Glomerular visceral epithelial cell (primary cell): ENCODE results near the gene IFNGR1.
A peak's percentile ranks its signal among the peaks of the same experiment; 100 is the strongest.

Source experiments
- DNase-seq: peaks from one replicate; pipeline ENCODE4 v3.0.0-alpha.2; 2016; ENCODE audit errors: extremely low spot score

IFNGR1 gene

GRCh38 chr6:137176729-137177128 lies 42.5 kb downstream of the IFNGR1 start:
- DNase-seq: no peak

- no peak for DNase-seq
These were observed 43.3 kb downstream of the IFNGR1 start for GRCh38 chr6:137175868-137176245.

GRCh38 chr6:137175157-137175867 lies 43.9 kb downstream of the IFNGR1 start:
- DNase-seq: no peak

GRCh38 chr6:137173501-137173900 lies 45.7 kb downstream of the IFNGR1 start, which contains the start of gene IL22RA2:
IL22RA2 (minus strand) TSS chr6:137173644; CDS start chr6:137161749, 11,895 bp downstream.
- no peak for DNase-seq

- DNase-seq: no peak
These were observed 46.3 kb downstream of the IFNGR1 start for GRCh38 chr6:137172734-137173431.

- DNase-seq: peak; percentile 11
These were observed 47.1 kb downstream of the IFNGR1 start for GRCh38 chr6:137171824-137172733.

- no peak for DNase-seq
These were observed 48.2 kb downstream of the IFNGR1 start for GRCh38 chr6:137171053-137171374.

GRCh38 chr6:137170266-137171052 lies 48.7 kb downstream of the IFNGR1 start:
- DNase-seq: no peak

GRCh38 chr6:137167702-137168377 lies 51.3 kb downstream of the IFNGR1 start:
- no peak for DNase-seq

- DNase-seq: no peak
These were observed 52.7 kb downstream of the IFNGR1 start for GRCh38 chr6:137166247-137167098.

- DNase-seq: no peak
These were observed 53.6 kb downstream of the IFNGR1 start for GRCh38 chr6:137165375-137166246.

- no peak for DNase-seq
These were observed 55.4 kb downstream of the IFNGR1 start for GRCh38 chr6:137163732-137164318.

GRCh38 chr6:137162692-137163306 lies 56.4 kb downstream of the IFNGR1 start:
- no peak for DNase-seq

GRCh38 chr6:137161949-137162348 lies 57.2 kb downstream of the IFNGR1 start:
- DNase-seq: no peak

- DNase-seq: no peak
These were observed 58.4 kb downstream of the IFNGR1 start for GRCh38 chr6:137160763-137161162.

- no peak for DNase-seq
These were observed 59.3 kb downstream of the IFNGR1 start for GRCh38 chr6:137159912-137160311.

- DNase-seq: no peak
These were observed 61.6 kb downstream of the IFNGR1 start for GRCh38 chr6:137157601-137158000.

GRCh38 chr6:137156650-137157049 lies 62.5 kb downstream of the IFNGR1 start:
- DNase-seq: no peak
